ENCODE results near the gene SIAH3.

Gene SIAH3

GRCh38 chr13:45796426-45797235 is 54.9 kb downstream of the SIAH3 start:
- no peaks in the 10 kb centered on the region for H3K36me3 Mint-ChIP-seq (ENCODE audit: low read depth)
- peaks cover 2% of the 10 kb centered on the region for H3K27me3 Mint-ChIP-seq (ENCODE audit: low read depth)
- no peak for DNase-seq (ENCODE audit: low spot score)
- H3K9me3 Mint-ChIP-seq: no peaks in the 10 kb centered on the region
- no peak overlapping the region for H3K27ac Mint-ChIP-seq
- H3K4me3 Mint-ChIP-seq: no peak overlapping the region
- H3K4me1 Mint-ChIP-seq (ENCODE audit: low read depth): no peaks in the 10 kb centered on the region

- H3K4me3 Mint-ChIP-seq: no peak overlapping the region
- H3K27ac Mint-ChIP-seq: no peak overlapping the region
- H3K27me3 Mint-ChIP-seq (ENCODE audit: low read depth): no peaks in the 10 kb centered on the region
- no peak for DNase-seq (ENCODE audit: low spot score)
- no peaks in the 10 kb centered on the region for H3K4me1 Mint-ChIP-seq (ENCODE audit: low read depth)
- no peaks in the 10 kb centered on the region for H3K36me3 Mint-ChIP-seq (ENCODE audit: low read depth)
- H3K9me3 Mint-ChIP-seq: no peaks in the 10 kb centered on the region
Measured at GRCh38 chr13:45792827-45793303, 58.7 kb downstream of the SIAH3 start.

DNA sequence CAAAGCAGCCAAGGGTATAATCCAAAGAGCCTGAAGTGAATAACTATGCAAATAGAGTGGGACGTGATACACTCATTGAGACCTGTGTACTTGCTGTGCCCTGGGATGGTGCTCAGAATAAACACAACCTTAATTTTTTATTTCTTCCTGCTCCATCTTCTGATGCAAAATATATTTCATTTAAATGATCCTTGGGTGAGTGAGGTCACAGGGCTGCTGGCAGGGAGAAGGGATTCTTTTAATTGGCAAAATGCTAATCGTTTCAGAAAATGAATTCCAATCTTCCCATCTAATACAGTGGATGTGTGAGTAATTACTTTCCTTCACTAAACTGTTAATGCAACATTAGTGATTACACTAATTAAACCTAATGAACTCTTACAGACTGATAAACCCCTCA is 63.5 kb downstream of the SIAH3 start:
- Mint-ChIP-seq H3K36me3 (ENCODE audit: low read depth) (no peaks in the 10 kb centered on the region), H3K27ac (no peak overlapping the region), H3K9me3 (no peaks in the 10 kb centered on the region), H3K4me3 (no peak overlapping the region), H3K4me1 (ENCODE audit: low read depth) (no peaks in the 10 kb centered on the region), H3K27me3 (ENCODE audit: low read depth) (no peaks in the 10 kb centered on the region)
- no peak for DNase-seq (ENCODE audit: low spot score)

DNA sequence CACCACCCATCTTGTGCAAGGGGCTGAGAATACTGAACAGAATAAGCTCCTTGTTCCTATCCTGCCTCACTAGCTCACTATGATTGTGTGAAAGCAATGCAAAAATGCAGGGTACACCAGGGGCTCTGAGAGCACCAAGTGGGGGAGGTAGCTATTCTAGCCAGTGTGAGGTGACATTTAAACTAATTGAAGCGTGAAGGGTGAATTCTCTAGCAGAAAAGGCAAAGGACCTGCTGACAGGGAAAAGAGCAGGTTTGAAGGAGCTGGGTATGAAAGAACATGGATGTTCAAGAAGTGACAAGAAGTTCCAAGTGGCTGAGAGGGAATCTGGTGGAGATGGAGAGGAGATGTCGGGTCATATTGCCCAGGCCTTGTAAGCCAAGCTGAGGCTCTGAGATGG is 64.2 kb downstream of the SIAH3 start:
- Mint-ChIP-seq H3K4me1 (ENCODE audit: low read depth) (no peaks in the 10 kb centered on the region), H3K9me3 (no peaks in the 10 kb centered on the region), H3K27ac (no peak overlapping the region), H3K36me3 (ENCODE audit: low read depth) (no peaks in the 10 kb centered on the region), H3K27me3 (ENCODE audit: low read depth) (no peaks in the 10 kb centered on the region), H3K4me3 (no peak overlapping the region)
- DNase-seq (ENCODE audit: low spot score): no peak

GRCh38 chr13:45786293-45786920 is 65.1 kb downstream of the SIAH3 start:
- no peak for DNase-seq (ENCODE audit: low spot score)
- no peak overlapping the region for H3K4me3 Mint-ChIP-seq
- H3K4me1 Mint-ChIP-seq (ENCODE audit: low read depth): peaks cover 3% of the 10 kb centered on the region
- H3K27me3 Mint-ChIP-seq (ENCODE audit: low read depth): no peaks in the 10 kb centered on the region
- no peaks in the 10 kb centered on the region for H3K9me3 Mint-ChIP-seq
- no peak overlapping the region for H3K27ac Mint-ChIP-seq
- H3K36me3 Mint-ChIP-seq (ENCODE audit: low read depth): no peaks in the 10 kb centered on the region

GRCh38 chr13:45784755-45785675 is 66.5 kb downstream of the SIAH3 start:
- no peaks in the 10 kb centered on the region for H3K36me3 Mint-ChIP-seq (ENCODE audit: low read depth)
- peaks cover 3% of the 10 kb centered on the region for H3K4me1 Mint-ChIP-seq (ENCODE audit: low read depth)
- no peak overlapping the region for H3K27ac Mint-ChIP-seq
- H3K9me3 Mint-ChIP-seq: no peaks in the 10 kb centered on the region
- no peak overlapping the region for H3K4me3 Mint-ChIP-seq
- H3K27me3 Mint-ChIP-seq (ENCODE audit: low read depth): no peaks in the 10 kb centered on the region
- DNase-seq (ENCODE audit: low spot score): no peak

- no peak overlapping the region for H3K4me3 Mint-ChIP-seq
- H3K36me3 Mint-ChIP-seq (ENCODE audit: low read depth): no peaks in the 10 kb centered on the region
- H3K4me1 Mint-ChIP-seq (ENCODE audit: low read depth): peaks cover 3% of the 10 kb centered on the region
- DNase-seq (ENCODE audit: low spot score): no peak
- H3K27ac Mint-ChIP-seq: no peak overlapping the region
- no peaks in the 10 kb centered on the region for H3K9me3 Mint-ChIP-seq
- H3K27me3 Mint-ChIP-seq (ENCODE audit: low read depth): no peaks in the 10 kb centered on the region
Measured at GRCh38 chr13:45783346-45784043, 68.1 kb downstream of the SIAH3 start.

- Mint-ChIP-seq H3K27me3 (ENCODE audit: low read depth) (no peaks in the 10 kb centered on the region), H3K27ac (no peak overlapping the region), H3K4me3 (no peak overlapping the region), H3K4me1 (ENCODE audit: low read depth) (peaks cover 3% of the 10 kb centered on the region), H3K36me3 (ENCODE audit: low read depth) (no peaks in the 10 kb centered on the region), H3K9me3 (no peaks in the 10 kb centered on the region)
- no peak for DNase-seq (ENCODE audit: low spot score)
Measured at GRCh38 chr13:45782327-45783045, 69.1 kb downstream of the SIAH3 start.

DNA sequence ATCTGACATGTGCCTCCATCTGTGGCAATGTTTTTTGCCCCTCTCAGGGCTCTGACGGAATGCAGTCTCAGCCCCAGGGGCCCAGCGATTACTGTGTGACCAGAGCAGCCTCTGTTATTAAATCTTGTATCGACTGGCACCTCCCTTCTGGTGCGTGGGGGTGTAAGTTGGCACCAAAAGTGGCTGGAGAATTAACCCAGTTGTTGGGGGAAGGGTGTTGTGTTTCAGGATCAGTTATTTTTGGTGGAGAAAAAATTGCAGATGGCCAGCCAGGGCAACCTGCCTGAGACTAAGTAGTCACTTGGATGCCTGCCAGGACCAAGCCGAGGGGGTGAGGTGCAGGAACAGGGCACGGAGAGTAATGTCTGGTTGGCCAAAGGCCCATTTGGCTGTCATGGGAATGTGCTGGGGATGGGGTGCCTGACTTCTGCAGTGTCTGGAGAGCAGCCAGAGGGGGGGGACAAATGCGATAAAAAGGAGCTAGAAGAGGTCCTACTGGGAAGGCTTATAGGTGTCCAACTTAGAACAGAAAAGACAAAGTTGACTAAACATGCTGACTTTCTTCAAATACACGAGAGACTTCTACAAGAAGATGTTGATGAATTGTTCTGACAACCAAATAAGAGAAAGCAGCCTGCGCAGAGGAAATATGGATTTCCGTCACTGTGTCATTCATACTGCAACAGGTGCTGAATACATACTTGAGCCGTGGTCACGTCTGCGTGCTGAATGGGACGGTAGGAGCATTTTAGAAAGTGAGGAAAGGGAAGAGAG is 69.8 kb downstream of the SIAH3 start:
- DNase-seq (ENCODE audit: low spot score): no peak
- peaks cover 1% of the 10 kb centered on the region for H3K27me3 Mint-ChIP-seq (ENCODE audit: low read depth)
- no peak overlapping the region for H3K4me3 Mint-ChIP-seq
- no peaks in the 10 kb centered on the region for H3K9me3 Mint-ChIP-seq
- no peak overlapping the region for H3K27ac Mint-ChIP-seq
- H3K36me3 Mint-ChIP-seq (ENCODE audit: low read depth): no peaks in the 10 kb centered on the region
- H3K4me1 Mint-ChIP-seq (ENCODE audit: low read depth): peaks cover 3% of the 10 kb centered on the region

DNA sequence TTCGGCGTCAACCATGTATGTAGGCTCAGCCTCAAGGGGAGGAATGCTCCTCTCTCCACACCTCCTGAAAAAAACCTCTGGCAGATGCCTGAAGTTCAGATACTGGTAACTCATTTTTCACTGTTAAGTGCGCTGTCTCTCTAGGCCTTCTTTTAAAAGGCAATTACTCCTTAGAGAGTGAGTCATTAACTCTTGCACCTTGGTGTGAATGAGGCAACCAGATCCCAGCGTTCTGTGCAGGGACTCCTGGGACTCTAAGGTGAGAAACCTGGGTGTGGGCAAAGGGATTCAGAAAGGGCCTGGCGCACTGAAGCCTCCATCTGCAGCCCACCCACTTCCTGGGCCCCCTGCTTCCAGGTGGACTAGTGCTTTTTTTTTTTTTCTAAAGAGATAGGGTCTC is 71.7 kb downstream of the SIAH3 start:
- peaks cover 6% of the 10 kb centered on the region for H3K27me3 Mint-ChIP-seq (ENCODE audit: low read depth)
- no peaks in the 10 kb centered on the region for H3K9me3 Mint-ChIP-seq
- H3K4me3 Mint-ChIP-seq: no peak overlapping the region
- no peak for DNase-seq (ENCODE audit: low spot score)
- peaks cover 3% of the 10 kb centered on the region for H3K4me1 Mint-ChIP-seq (ENCODE audit: low read depth)
- H3K36me3 Mint-ChIP-seq (ENCODE audit: low read depth): no peaks in the 10 kb centered on the region
- no peak overlapping the region for H3K27ac Mint-ChIP-seq

GRCh38 chr13:45778882-45779281 is 72.7 kb downstream of the SIAH3 start:
- Mint-ChIP-seq H3K4me3 (no peak overlapping the region), H3K36me3 (ENCODE audit: low read depth) (no peaks in the 10 kb centered on the region), H3K27ac (no peak overlapping the region), H3K9me3 (no peaks in the 10 kb centered on the region), H3K4me1 (ENCODE audit: low read depth) (peaks cover 3% of the 10 kb centered on the region), H3K27me3 (ENCODE audit: low read depth) (peaks cover 6% of the 10 kb centered on the region)
- no peak for DNase-seq (ENCODE audit: low spot score)

- Mint-ChIP-seq H3K4me3 (no peak overlapping the region), H3K27me3 (ENCODE audit: low read depth) (peaks cover 6% of the 10 kb centered on the region), H3K36me3 (ENCODE audit: low read depth) (no peaks in the 10 kb centered on the region), H3K27ac (no peak overlapping the region), H3K9me3 (no peaks in the 10 kb centered on the region), H3K4me1 (ENCODE audit: low read depth) (no peaks in the 10 kb centered on the region)
- no peak for DNase-seq (ENCODE audit: low spot score)
Measured at GRCh38 chr13:45776748-45777147, 74.8 kb downstream of the SIAH3 start.

Measured in T-helper 2 cell treated with Interferon-gamma antibody and Interleukin-4, amounts not matched to agents 5 μg/mL and 100 μg/mL, for 36 hours (primary cell).